Adrenal gland (tissue), 5 donors: ENCODE results near the gene GAS2L2.

Source experiments
- POLR2A ChIP-seq, 2 donors: fragments of 450-650 bp; IDR thresholded peaks; one replicate each; pipeline ENCODE4 v1.6.1; 2017; ENCODE audit warnings: antibody characterized with exemption in 2 of 2, mild to moderate bottlenecking in 2 of 2, moderate library complexity in 1 of 2
- TF ChIP-seq, protein P1 (sequence below), 6 experiments: fragments of 450-650 bp in 4 of 6; fragments of 200-600 bp in 2 of 6; sonication (generic) in 1 of 6; IDR thresholded peaks; 1 replicate in 5 of 6; 2 replicates in 1 of 6; pipeline versions ENCODE4 v1.5.1 to v1.8.0; 2016 to 2021; ENCODE audit warnings: antibody characterized with exemption in 6 of 6, mild to moderate bottlenecking in 2 of 6, moderate library complexity in 1 of 6
- donor health status: DM: no; HTN: no; CAD: no.

DNA sequence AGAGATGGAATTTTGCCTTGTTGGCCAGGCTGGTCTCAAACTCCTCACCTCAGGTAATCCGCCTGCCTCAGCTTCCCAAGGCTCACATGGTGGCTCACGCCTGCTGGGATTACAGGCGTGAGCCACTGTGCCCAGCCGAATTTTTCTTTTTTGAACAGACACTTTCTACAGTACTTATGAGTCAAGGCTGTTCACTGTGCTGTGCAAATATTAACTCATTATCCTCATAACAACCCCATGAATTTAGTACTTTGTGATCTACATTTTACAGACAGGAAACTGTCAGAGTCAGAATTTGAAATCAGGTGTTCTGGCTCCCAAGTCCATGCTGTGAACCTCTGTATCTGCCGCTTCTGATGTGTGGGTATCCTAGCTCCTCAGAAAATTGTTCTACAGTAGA lies 47.3 kb downstream of the GAS2L2 start:
- no peak for TF ChIP-seq POLR2A (IDR thresholded peaks at IDR 0.05)
- TF ChIP-seq, protein P1, sequence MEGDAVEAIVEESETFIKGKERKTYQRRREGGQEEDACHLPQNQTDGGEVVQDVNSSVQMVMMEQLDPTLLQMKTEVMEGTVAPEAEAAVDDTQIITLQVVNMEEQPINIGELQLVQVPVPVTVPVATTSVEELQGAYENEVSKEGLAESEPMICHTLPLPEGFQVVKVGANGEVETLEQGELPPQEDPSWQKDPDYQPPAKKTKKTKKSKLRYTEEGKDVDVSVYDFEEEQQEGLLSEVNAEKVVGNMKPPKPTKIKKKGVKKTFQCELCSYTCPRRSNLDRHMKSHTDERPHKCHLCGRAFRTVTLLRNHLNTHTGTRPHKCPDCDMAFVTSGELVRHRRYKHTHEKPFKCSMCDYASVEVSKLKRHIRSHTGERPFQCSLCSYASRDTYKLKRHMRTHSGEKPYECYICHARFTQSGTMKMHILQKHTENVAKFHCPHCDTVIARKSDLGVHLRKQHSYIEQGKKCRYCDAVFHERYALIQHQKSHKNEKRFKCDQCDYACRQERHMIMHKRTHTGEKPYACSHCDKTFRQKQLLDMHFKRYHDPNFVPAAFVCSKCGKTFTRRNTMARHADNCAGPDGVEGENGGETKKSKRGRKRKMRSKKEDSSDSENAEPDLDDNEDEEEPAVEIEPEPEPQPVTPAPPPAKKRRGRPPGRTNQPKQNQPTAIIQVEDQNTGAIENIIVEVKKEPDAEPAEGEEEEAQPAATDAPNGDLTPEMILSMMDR (IDR thresholded peaks at IDR 0.05) = no peak
